GM19397 (cell line): ENCODE measurements around the gene TP73.
A peak's percentile ranks its signal among the peaks of the same experiment; 100 is the strongest.

Experiments
- ATAC-seq: cut with Tn5 transposase; IDR thresholded peaks from one replicate; pipeline ENCODE4 v1.9.1; 2021; ENCODE audit warnings: mild to moderate bottlenecking, moderate library complexity; ENCODE audit not compliant: unreplicated experiment

Gene TP73

DNA sequence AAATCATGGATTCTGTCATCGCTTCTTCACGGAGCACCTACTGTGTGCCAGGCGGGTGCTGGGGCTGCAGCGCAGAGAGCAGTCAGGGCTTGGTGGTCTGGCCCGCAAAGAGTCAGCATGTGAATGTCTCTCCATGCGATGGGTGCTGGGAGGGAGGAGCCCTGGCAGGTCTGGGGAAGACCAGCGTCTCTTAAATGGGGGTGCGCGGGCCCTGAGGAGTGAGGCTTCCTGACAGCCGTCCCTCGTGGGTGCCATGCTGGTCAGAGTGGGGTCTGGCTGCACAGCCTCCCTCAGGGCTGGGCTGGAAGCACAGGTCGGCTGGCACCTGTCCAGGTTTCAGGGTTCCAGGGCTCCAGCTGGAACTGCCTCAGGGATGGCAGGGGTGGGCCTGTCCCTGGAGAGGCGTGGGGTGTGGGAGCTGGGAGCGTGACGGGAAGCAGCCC is 18.5 kb downstream of the TP73 start:
- ATAC-seq = no peak

DNA sequence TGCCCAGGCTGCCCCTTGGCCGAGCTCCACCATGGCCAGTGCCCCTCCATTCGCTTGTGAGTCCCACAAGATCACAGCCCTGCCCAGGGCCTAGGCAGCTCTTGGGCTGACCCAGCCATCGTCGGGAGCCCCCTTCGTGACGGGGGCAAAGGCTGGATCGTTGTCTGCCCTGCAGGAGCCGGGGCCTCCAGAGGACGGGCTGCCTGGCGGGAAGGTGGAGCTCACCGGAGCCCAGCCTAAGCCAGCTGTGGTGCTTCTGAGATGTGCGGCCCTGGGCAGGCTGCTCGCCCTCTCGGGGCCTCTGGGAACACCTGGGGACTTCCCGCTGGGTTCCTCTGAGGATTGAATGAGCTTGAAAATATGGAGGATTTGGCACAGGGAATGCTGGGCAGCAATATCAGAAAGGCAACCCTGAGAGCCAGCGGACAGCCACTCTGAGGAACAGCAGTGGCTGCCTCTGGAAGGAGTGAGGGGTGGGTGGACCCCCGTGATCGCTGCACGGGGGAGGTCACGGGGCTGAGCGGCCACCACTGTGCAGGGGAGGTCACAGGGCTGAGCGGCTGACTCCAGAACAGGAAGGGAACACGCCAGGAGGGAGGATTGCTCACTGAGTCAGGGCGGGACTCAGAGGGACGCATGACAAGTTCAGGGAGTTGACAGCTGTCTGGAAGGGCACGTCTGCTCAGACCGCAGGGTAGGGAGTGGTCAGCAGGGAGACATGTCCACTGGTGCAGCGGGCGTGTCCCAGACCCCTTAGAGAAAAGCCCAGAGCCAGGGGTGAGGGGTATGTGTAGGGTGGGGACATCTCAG is 19.3 kb downstream of the TP73 start:
- ATAC-seq = no peak

DNA sequence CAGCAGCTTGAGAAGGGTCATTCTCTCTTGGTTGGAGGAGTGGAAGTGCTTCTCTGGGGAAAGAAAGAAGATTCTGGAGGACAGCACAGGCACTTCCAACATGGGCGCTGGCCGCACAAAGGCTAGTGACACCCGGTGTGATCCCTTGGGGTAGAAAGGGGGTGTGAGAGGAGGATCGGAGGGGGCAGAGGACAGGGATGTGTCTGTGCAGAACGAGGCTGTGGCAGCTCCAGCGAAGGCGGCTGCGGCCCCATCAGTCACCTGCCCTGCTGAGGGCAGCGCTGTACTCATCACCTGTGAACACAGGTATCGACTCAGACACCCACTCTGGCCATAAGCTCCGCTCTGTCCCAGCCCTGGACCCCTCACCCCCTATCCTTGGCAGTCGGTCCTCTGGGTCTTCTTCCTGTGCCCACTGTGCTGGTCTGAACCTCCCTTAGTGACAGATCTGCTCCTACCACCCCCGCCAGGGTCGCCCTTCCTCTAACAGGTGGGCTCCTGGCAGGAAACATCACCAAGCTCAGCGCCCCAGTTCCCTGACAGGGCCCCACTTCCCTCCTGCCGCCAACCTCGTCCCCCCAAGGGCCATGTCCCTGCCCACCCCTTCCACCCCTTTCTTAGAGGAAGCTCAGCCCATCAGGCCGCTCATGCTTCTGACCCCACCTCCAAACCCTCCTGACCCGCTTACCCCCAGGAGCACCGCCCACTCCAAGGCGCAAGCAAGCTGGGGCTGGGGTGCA is 20.1 kb downstream of the TP73 start:
- no peak for ATAC-seq

DNA sequence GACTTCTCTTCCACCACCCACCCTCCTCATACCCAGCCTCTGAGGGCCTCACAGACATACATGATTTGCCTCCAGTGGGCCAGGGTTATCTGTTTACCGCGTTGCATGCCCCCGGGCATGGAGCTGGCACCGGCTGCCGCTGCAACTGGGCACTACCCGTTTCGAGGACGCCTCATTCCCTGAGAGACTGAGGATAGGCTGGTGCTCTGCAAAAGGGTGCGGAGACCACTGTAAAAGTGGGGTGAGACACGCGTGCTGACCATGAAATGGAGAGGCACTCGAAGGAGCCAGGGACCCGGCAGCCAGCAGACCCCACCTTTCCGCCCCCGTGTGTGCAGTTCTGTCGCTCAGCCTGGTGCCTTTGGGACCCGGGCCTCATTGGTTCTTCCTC is 20.6 kb downstream of the TP73 start:
- ATAC-seq = no peak

DNA sequence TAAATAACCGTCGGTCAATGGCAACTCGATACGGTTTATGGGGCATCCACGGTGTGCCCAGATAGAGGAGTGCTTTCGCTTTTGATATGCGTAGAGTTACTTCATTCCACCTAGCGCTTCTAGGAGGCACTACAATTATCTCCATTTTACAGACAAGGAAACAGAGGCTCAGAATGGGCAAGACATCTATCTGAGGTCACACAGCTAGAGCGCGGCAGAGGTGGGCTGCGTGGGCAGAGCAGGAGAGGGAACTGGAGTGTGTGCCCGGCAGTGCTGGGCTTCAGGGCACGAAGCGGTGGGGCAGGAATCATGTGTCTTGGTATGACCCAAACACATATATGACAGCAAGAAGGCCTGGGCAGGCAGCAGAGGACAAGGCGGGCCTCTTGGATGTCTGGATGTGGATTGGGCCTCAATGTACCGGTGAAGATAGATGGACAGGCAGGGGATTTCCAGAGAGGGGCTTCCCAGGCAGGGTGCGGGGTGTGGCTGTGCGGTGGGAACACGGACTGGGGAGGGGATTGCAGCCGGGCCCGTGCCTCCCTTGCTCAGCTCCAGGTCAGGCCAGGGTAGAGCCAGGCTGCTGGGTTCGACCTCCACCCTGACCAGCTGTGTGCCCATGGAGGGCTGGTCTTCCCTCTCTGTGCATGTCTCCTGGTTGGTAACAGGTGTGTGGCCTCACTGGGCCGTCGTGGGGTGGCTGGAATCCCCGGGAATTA is 21.2 kb downstream of the TP73 start:
- no peak for ATAC-seq

DNA sequence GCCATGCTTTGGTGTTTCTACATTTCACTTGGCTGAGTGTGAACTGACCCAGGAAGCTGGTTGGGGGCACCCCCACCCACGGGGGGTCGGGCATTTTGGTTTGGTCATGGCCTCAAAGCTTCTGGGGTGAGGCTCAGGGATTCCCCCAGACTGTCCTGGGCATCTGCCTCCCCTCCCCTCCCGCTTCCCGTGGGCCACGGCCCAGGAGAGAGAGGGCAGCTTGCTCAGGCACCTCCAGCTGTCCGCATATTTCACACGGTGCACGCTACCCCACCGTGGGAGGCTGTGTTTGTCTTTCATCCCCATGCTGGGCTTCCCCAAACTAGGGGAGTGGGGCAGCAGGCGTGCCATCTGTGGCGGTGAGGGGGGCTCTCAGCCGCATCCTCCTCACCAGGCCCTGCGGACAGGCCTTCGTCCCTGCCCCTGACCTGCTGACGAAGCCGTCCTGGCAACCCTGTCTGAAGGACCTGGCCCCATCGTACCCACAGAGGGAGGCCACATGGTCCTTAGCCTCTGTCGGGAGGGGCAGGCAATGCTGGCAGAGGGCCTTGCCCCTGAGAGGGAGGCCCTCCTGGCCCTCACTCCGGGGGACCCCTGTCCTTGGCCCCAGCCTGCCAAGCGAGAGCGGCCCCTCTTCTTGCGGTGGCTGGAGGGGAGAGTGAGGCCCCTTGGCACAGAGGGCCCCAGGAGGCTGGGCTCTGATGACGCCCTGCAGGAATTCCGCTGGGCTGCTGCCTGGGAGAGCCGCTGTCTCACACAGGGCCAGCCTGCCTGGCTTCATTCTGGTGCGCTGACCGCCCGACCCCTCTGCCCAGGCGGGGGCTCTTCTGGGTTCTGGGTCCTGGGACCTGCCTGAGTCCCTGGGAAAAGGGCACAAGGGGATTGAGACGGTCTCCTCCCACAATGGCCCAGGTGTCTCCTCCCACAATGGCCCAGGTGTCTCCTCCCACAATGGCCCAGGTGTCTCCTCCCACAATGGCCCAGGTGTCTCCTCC is 22.1 kb downstream of the TP73 start:
- ATAC-seq = no peak

DNA sequence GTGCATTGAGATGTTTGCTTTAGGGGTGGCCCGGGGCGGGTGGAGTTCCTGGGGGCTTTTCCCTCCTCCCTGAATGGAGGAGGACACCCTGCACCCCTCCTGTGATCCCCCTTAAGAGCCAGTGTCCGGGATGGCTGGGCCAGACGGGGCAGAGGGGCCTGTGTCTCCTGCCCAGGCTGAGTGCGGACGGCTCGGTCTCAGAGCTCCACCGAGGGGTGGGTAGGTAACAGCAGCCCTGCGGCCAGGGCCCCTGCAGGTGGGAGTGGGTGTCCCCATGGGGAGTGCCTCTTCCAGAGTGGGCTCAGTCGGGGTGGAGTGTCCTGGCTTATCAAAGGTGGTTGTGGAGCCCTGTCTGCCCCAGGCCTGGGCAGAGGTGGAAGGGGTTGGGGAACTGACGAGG is 23.1 kb downstream of the TP73 start:
- no peak for ATAC-seq

DNA sequence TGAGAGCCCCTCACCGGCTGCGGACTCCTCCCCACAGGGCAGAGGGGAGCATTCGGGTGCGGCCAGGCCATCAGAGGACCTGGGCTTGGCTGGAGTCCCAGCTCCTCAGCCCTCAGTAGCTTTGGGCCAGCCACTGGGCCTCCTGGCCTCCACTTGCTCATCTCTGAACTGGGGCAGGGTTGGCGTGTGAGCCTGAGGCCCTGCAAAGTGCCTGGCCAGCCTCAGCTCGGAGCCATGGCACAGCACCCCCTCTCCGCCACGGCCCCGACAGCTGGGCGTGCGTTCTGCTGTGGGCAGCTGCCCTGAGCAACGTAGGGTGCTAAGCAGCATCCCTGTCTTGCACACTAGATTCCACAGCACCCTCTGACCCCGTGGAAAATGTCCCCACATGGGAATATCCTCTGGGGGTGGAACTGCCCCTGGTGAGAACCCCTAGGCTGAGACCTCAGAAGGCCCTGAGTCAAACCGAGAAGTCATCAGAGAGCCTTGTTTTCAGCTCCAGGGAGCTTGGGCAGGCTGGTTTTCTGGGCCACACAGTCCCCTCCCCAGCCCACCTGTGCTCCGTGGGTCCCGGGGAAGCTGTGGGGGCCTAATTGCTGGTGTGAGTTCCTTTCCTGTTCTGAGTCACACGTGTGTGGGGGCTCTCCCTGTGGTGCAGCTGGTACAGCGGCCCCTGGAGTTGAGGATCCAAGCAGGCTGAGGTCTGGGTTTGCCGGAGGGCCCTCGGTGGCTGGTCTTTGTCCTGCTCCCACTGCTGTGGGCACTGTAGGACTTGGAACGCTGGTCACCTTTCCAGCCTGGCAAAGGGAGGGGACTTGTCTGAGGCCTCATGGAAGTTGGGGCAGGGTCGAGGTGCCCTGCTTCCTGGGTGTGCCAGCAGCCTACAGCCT is 24.5 kb downstream of the TP73 start:
- peak; percentile 59 for ATAC-seq

DNA sequence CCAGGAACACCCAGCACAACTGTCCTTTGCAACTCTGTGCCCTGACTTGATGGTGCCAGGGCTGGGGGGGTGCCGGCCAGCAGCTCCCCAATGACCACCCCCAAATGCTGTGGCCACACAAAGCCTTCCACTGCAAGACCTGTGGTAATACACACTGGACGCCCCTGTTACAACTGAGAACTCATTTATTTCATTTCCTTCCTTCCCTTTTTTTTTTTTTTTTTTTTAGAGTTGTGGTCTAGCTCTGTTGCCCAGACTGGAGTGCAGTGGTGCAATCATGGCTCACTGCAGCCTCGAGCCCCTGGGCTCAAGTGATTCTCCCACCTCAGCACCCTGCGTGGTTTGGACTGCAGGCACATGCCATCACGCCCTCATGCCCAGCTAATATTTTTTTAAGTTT is 25.2 kb downstream of the TP73 start:
- peak; percentile 7 for ATAC-seq

DNA sequence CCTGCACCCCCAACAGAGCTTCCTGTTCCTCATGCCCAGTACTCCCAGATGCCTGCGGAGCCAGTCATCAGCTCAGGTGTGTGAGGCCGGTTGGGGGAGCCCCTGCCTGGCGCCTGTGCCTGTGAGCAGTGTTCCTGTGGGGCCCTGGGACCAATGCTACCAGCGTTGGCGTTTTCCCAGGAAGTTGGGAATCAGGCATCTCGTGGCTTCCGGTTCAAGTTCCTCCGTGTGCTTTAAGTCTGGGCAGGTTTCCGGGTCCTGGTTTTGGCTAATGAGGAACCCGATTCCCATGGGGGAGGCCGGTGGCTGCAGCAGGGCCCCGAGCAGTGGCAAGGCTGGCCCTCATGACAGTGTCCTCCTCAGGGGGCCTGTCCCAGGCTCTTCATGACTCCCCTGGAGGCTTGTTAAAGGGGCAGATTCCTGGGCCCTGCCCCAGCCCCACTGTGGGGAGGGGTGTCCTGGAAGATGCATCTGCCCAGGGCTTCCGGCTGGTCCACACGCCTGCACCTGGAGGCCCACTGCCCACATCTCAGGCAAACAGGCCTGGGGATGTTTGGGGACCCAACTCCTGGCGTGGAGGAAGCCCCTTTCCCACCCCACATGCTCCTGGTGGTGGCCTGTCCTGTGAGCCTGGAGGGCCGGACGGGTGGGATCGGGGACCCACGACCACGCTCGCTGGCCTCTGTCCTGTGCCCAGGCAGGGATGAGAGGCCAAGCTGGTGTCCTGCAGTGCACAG is 26.2 kb downstream of the TP73 start:
- no peak for ATAC-seq

DNA sequence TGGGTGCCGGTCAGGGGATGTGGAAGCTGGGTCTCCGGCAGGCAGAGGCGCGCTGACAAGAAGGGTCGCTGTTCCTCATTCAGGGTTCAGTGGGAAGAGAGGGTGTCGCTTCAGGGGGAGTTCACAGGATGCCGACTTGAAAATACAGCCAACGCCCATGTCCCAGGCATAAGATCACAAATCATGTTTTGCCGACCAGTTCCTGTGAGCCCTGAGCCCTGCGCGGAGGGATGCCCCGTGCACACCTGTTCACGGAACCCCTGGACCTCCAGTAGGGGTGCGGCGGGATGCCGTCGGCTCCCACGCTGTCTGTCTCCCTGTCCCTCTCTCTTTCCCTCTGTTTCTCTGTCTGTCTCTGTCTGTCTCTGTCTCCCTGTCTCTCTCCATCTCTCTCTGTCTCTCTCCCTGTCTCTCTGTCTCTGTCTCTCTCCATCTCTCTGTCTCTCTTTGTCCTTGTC is 26.8 kb downstream of the TP73 start:
- no peak for ATAC-seq

DNA sequence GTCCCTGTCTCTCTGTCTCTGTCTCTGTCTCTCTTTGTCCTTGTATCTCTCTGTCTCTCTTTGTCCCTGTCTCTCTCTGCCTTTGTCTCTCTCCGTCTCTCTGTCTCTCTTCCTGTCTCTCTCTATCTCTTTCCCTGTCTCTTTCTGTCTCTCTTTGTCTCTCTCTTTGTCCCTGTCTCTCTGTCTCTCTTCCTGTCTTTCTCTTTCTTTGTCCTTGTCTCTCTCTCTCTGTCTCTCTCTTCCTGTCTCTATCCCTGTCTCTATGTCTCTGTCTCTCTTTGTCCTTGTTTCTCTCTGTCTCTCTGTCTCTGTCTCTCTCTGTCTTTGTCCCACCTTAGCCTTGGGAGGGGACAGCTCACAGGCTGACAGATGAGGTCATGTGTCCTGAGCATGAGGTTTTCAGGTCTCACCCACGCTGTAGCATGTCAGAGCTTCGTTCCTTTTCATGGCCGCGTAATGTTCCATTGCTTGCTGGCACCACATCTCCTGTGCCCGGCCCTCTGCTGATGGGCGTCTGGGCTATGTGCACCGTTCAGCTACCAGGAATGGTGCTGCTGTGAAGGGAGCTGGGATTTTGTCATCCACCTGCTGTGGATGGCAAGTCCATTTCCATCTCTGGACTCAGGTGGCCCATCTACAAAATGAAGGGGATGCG is 27.6 kb downstream of the TP73 start:
- ATAC-seq = no peak

DNA sequence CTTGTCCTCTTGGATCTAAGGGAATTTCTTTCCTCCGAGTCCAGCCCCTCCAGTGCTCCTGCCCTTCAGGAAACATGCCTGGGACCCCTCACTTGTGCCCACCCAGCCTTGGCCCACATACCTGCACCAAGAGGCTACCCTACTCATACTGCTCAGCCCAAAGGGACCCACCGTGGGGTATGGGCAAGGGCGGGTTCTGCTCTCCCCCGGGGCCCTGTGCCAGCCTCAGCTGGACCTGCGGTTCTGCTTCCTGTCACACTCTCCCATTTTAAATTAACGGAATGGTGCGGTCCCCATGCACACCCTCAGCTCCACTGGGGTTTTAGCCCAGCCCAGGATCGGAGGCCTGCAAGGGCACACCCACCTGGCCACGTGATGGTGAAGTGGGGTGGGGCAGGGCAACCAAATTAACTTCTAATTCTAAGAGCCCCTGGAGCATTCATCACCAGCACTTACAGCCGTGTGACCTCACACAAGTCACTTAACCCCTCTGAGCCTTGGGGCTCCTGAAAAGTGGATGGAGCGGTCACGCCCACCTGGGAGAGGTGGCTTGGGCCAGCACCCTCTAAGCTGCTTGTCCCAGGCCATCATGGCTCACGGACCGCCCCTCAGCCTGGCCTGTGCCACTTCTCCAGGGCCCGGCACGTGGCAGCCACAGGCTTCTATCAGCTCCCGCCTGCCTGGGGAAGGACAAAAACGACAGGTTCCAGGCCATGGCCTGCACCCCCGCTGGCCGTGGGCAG is 28.3 kb downstream of the TP73 start:
- ATAC-seq = no peak

DNA sequence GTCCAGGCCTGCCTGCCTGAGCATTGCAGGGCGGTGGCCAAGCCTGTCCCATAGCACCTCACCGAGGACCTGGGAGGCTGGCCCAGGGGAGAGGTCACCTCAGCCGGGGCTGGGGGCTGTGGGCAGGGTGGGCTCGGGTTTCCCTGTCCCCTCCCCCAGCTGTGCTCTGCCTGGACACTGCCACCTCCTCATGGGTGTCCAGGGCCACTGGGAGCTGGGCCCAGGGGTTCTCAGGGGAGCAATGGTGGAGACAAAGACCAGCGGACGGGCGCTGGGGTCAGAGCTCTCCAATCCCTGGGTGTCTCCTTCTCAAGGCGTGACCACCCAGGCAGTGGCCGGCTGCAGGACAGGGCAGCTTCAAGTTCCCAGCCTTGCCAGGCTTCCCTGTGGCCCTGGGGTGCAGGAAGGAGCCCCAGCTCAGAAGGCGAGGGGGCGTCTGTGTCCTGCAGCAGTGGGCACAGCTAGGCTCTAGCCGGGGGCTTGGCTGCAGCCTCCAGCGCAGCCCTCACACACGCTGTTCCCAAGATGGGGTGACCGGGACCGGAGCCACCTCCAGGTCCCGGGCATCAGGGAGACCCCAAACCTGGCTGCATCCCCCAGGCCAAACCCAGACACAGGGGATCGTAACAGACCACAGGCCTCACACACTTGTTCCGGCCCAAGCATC is 29.0 kb downstream of the TP73 start:
- no peak for ATAC-seq

DNA sequence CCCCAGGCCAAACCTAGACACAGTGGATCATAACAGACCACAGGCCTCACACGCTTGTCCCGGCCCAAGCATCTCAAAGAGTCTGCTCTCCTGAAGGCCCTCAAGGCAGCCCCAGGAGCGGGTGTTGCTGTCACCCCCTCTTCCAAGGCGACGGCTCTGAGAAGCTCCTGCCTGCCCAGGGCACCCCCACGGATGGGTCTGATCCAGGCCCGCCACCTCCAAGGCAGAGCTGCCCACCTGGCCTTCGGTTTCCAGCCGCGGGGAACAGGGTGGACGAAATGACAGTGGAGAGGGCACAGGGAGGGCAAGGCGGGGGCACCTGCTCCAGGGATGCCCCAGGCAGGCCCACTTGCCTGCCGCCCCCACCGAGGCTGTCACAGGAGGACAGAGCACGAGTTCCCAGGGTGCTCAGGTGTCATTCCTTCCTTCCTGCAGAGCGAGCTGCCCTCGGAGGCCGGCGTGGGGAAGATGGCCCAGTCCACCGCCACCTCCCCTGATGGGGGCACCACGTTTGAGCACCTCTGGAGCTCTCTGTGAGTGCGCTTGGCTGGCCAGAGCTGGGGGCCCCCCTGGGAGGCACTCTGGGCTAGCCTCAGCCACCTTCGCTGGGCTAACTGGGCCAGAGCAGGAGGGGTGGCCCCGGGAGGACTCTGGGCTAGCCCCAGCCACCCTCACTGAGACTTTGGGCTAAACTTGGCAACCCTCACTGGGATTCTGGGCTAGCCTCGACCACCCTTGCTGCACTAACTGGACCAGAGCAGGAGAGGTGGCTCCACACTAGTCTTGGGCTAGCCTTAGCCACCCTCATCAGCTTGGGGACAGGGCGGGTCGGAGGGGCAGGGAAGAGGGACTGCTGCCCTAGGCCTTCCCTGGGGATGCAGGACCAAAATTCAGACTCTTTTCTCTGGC is 29.8 kb downstream of the TP73 start:
- ATAC-seq = no peak

DNA sequence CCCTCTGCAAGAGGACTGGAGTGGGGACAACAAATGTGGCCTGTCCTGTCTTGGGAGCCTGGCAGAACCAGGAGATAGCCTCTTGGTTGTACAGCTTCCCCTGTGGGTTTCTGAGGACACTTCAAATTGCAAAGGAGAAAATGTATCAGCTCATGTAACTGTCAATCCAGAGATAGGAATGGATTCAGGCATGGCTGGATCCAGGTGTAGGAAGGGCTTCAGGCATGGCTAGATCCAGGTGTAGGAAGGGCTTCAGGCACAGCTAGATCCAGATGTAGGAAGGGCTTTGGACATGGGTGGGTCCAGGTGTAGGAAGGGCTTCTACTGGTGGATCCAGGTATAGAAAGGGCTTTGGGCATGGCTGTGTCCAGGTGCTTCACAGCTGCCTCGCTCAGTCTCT is 30.9 kb downstream of the TP73 start:
- ATAC-seq = no peak
